Natural killer cell (primary cell): ENCODE data around the gene PUM1. TPM values are rescaled to one million over a fixed set of nuclear protein-coding genes. Genes with fewer than 3 reads are reported as not detected.
"Not testable (repeated sequence)": the region's sequence is repeated elsewhere in the genome, so short reads cannot be mapped to it uniquely, and the experiment has no call there.

ENCODE experiments used
- ATAC-seq, 3 donors: fragments of 150-1000 bp in 2 of 3; fragments of 200-7000 bp in 1 of 3; cut with Tn5 transposase; 1 replicate in 1 of 3; 2 replicates in 2 of 3; pipeline ENCODE4 v1.10.0; 2021; ENCODE audit warnings: mild to moderate bottlenecking in 2 of 3, moderate library complexity in 2 of 3
- DNase-seq, 2 donors: peaks; one replicate each; pipeline versions ENCODE4 v3.0.0 to v3.0.0-alpha.2; 2013 to 2021; ENCODE audit warnings: mixed read lengths in 1 of 2
- H3K27ac ChIP-seq: one replicate; pipeline ENCODE4 v1.5.1; 2013; ENCODE audit warnings: mild to moderate bottlenecking, low read length
- H3K27me3 ChIP-seq: one replicate; pipeline ENCODE4 v1.6.1; 2013; ENCODE audit warnings: low read length; ENCODE audit not compliant: control insufficient read depth, insufficient read depth
- H3K36me3 ChIP-seq: one replicate; pipeline ENCODE4 v1.6.1; 2013; ENCODE audit warnings: low read length; ENCODE audit not compliant: control insufficient read depth, insufficient read depth
- H3K4me1 ChIP-seq: one replicate; pipeline ENCODE4 v1.6.1; 2013; ENCODE audit warnings: low read length; ENCODE audit not compliant: control insufficient read depth, insufficient read depth
- H3K4me3 ChIP-seq: one replicate; pipeline ENCODE4 v1.5.1; 2013; ENCODE audit warnings: low read length
- H3K9me3 ChIP-seq: one replicate; pipeline ENCODE4 v1.6.1; 2013; ENCODE audit warnings: low read length; ENCODE audit not compliant: control insufficient read depth, insufficient read depth
- H3K27ac Mint-ChIP-seq, 2 donors: one replicate each; pipeline ENCODE4 v1.8.0; 2022; ENCODE audit warnings: mild to moderate bottlenecking in 2 of 2, mixed read lengths in 2 of 2, moderate library complexity in 1 of 2
- H3K27me3 Mint-ChIP-seq, 2 donors: one replicate each; pipeline ENCODE4 v1.8.0; 2022; ENCODE audit warnings: low read depth in 2 of 2, mixed read lengths in 2 of 2
- H3K36me3 Mint-ChIP-seq: one replicate; pipeline ENCODE4 v1.8.0; 2022; ENCODE audit warnings: mixed read lengths
- H3K4me1 Mint-ChIP-seq, 2 donors: one replicate each; pipeline ENCODE4 v1.8.0; 2022; ENCODE audit warnings: mixed read lengths in 2 of 2
- H3K4me3 Mint-ChIP-seq: one replicate; pipeline ENCODE4 v1.8.0; 2022; ENCODE audit warnings: mild to moderate bottlenecking, moderate library complexity, mixed read lengths
- H3K9me3 Mint-ChIP-seq, 2 donors: one replicate each; pipeline ENCODE4 v1.8.0; 2022; ENCODE audit warnings: mixed read lengths in 2 of 2
- WGBS: methylation state at CpG from one replicate; pipeline ENCODE4 v1.1.7; 2013; ENCODE audit warnings: missing lambda C conversion rate; ENCODE audit not compliant: insufficient coverage; 5-methylcytosine and 5-hydroxymethylcytosine counted together
- intact Hi-C: fragments of 100-400 bp; cut with micrococcal nuclease; formaldehyde crosslinking; loops from one replicate; pipeline ENCODE4 v1.14.2; 2022
- total RNA-seq, 4 donors: library from RNA; stranded (reverse); fragments of 120-200 nt in 1 of 4; gene quantifications; one replicate each; pipeline versions ENCODE4 v1.2.3 to v1.2.4, GENCODE V29; 2013 to 2022
- TF ChIP-seq, protein P1 (sequence below): fragments of 200-600 bp; IDR thresholded peaks from one replicate; pipeline ENCODE4 v1.8.0; 2022; ENCODE audit warnings: antibody characterized with exemption

The PUM1 gene
- total RNA-seq, 3 donors from 2014 or later (not counting 1 experiment from before 2014, with no cell fraction given): 193 to 209 (median 202) TPM

DNA sequence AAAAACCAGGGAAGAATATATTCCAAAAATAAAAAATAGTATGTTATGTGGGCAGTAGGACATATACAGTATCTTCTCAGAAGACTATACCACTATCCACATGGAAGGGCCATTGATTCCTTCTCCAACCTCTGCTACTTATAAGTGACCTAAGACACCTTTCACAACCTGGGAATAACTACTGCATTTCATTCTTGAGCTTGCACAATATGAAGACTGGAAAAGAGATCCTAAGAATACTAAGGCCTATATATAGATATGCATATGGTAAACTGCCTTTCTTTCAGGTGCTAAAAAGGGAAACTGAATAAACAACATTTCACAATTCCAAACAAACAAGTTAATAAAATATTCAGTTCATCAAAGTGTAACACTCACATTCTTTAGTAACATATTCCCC, 125.0 kb downstream of the PUM1 start:
- Histone ChIP-seq H3K27ac (no peak overlapping the region), H3K9me3 (no peaks in the 10 kb centered on the region), H3K4me3 (no peak overlapping the region), H3K27me3 (no peaks in the 10 kb centered on the region), H3K36me3 (peaks cover 76% of the 10 kb centered on the region), H3K4me1 (no peaks in the 10 kb centered on the region)
- no peak for ATAC-seq
- TF ChIP-seq, protein P1, sequence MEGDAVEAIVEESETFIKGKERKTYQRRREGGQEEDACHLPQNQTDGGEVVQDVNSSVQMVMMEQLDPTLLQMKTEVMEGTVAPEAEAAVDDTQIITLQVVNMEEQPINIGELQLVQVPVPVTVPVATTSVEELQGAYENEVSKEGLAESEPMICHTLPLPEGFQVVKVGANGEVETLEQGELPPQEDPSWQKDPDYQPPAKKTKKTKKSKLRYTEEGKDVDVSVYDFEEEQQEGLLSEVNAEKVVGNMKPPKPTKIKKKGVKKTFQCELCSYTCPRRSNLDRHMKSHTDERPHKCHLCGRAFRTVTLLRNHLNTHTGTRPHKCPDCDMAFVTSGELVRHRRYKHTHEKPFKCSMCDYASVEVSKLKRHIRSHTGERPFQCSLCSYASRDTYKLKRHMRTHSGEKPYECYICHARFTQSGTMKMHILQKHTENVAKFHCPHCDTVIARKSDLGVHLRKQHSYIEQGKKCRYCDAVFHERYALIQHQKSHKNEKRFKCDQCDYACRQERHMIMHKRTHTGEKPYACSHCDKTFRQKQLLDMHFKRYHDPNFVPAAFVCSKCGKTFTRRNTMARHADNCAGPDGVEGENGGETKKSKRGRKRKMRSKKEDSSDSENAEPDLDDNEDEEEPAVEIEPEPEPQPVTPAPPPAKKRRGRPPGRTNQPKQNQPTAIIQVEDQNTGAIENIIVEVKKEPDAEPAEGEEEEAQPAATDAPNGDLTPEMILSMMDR: no peak
- DNase-seq: no peak
- H3K27ac Mint-ChIP-seq: no peak overlapping the region
- H3K27me3 Mint-ChIP-seq: no peaks in the 10 kb centered on the region
- H3K9me3 Mint-ChIP-seq: no peaks in the 10 kb centered on the region
- intact Hi-C loops: no loop called here
- H3K4me3 Mint-ChIP-seq: no peak overlapping the region
- H3K4me1 Mint-ChIP-seq: peaks cover 0 to 14% of the 10 kb centered on the region in 2 donors
- peaks cover 15% of the 10 kb centered on the region for H3K36me3 Mint-ChIP-seq

DNA sequence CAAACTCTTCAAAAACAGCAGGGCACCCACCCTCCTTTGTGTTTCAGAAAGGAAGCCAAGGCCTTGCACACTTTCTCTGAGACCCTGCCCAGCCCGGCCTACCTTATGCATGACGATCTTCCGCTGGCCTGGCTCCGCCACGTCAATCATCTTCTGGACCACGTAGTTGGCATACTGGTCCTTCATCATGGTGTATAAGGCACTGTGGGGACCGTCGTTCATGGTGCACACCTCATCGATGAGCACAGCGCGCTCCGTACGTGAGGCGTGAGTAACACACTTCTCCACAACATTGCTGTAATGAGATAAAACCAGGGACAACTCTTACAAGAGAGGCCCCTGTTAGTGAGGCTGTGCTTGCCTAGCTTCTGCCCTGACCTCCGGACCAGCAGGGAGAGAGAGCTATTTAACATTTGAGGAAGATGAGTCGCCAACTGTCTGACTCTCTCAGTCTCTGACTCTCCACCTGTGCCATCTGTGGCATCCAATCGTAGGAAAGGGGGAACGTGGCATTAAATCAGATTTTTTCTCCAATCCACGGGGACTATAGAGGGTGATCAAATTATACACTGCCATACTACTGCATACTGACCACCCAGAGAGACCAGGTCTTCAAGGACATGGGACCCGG, 128.9 kb downstream of the PUM1 start:
- Histone ChIP-seq H3K27me3 (no peaks in the 10 kb centered on the region), H3K4me3 (no peak overlapping the region), H3K27ac (no peak overlapping the region), H3K4me1 (no peaks in the 10 kb centered on the region), H3K9me3 (no peaks in the 10 kb centered on the region), H3K36me3 (peaks cover 75% of the 10 kb centered on the region)
- no peak for DNase-seq
- Mint-ChIP-seq H3K36me3 (peaks cover 32% of the 10 kb centered on the region), H3K9me3 (no peaks in the 10 kb centered on the region), H3K4me1 (peaks cover 0 to 14% of the 10 kb centered on the region in 2 donors), H3K27me3 (no peaks in the 10 kb centered on the region), H3K4me3 (no peak overlapping the region), H3K27ac (no peak overlapping the region)
- TF ChIP-seq, protein P1: no peak
- WGBS: 96% methylated on average over 19 of the region's 20 CpGs
- intact Hi-C loops: no loop called here
- no peak for ATAC-seq

DNA sequence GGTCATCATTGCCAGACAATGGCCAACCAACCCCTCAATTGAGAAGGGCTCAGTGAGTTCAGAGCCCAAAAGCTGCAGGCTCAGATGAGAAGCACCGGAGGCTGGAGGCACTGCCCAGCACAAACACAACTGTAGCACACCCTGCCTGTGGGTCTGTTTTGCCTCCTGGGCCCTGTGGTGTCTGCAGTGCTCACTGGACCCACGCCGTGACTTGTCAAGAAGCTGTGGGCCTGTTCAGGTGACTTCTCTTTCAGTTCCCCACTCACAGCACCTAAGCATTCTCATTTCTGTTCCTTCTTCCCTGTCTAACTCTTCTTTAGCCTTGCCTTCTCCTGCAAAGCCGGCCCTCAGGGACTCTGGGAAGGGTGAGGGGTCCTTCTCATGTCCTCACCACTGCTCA, 129.8 kb downstream of the PUM1 start:
- H3K4me3 ChIP-seq, H3K27me3 Mint-ChIP-seq, H3K27ac ChIP-seq, H3K27me3 ChIP-seq, intact Hi-C loops, ATAC-seq, H3K4me3 Mint-ChIP-seq, H3K4me1 ChIP-seq, DNase-seq, H3K9me3 Mint-ChIP-seq, H3K9me3 ChIP-seq, H3K27ac Mint-ChIP-seq: not testable (repeated sequence)
- no CpG with 5 or more reads among the region's 4 CpGs for WGBS
- H3K4me1 Mint-ChIP-seq: peaks cover 0 to 14% of the 10 kb centered on the region in 2 donors
- H3K36me3 Mint-ChIP-seq: peaks cover 32% of the 10 kb centered on the region
- H3K36me3 ChIP-seq: peaks cover 68% of the 10 kb centered on the region

DNA sequence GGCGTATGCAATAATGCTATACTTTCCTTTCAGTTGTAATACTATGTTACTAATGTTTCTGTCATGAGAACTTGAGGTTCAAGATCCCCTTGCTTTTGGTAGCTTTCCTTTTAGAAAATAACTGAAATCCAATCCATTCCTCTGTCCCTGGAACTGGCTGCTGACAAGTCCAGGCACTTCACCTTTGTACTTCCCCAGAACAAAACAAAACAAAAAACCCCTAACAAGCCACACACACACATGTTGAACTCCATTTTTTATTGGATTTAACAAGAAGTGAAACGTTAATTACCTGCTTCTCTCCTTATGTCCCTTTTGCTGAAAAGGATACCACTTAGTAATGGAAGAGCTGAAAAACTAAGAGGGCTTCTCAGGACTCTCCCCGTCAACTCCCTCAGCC, 130.9 kb downstream of the PUM1 start:
- Histone ChIP-seq H3K36me3 (peaks cover 60% of the 10 kb centered on the region), H3K4me3 (no peak overlapping the region), H3K9me3 (no peaks in the 10 kb centered on the region), H3K27me3 (no peaks in the 10 kb centered on the region), H3K27ac (no peak overlapping the region), H3K4me1 (peaks cover under 1% of the 10 kb centered on the region)
- Mint-ChIP-seq H3K4me1 (peaks cover 3 to 15% of the 10 kb centered on the region in 2 donors), H3K9me3 (no peaks in the 10 kb centered on the region), H3K27ac (peak overlapping the region; percentile 33), H3K27me3 (no peaks in the 10 kb centered on the region), H3K4me3 (no peak overlapping the region), H3K36me3 (peaks cover 30% of the 10 kb centered on the region)
- 94% methylated on average over 2 of the region's 3 CpGs for WGBS
- no peak for DNase-seq
- intact Hi-C loops: no loop called here
- TF ChIP-seq, protein P1: no peak
- no peak for ATAC-seq
